Measurements from ENCODE around the gene GAS7. TPM values are rescaled to one million over a fixed set of nuclear protein-coding genes. Genes with fewer than 3 reads are reported as not detected.

GAS7 gene
- total and polyA plus RNA-seq, 3 donors from 2014 or later: 70.2 to 184 (median 152) TPM

DNA sequence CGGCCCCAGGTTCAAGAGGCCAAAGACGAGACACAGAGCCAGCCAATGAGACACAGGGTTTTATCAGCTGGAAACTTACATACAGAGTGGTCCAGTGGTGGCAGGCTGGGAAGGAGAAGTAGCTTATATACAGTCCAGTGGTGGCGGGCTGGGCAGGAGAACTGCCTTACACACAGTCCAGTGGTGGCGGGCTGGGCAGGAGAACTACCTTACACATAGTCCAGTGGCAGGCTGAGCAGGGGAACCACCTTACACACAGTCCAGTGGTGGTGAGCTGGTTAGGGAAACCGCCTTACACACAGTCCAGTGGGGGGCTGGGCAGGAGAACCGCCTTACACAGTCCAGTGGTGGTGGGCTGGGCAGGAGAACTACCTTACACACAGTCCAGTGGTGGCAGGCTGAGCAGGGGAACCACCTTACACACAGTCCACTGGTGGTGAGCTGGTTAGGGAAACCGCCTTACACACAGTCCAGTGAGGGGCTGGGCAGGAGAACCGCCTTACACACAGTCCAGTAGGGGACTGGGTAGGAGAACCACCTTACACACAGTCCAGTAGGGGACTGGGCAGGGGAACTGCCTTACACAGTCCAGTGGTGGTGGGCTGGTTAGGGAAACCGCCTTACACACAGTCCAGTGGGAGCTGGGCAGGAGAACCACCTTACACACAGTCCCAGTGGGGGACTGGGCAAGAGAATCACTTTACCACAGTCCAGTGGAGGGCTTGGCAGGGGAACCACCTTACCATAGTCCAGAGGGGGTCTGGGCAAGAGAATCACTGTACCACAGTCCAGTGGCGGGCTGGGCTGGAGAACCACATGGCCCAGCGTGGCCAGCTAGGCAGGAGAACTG lies 90.9 kb downstream of the GAS7 start:
- WGBS, 2 donors: 78 to 88% methylated on average over 11 of the region's 11 CpGs
- DNase-seq: no peak

DNA sequence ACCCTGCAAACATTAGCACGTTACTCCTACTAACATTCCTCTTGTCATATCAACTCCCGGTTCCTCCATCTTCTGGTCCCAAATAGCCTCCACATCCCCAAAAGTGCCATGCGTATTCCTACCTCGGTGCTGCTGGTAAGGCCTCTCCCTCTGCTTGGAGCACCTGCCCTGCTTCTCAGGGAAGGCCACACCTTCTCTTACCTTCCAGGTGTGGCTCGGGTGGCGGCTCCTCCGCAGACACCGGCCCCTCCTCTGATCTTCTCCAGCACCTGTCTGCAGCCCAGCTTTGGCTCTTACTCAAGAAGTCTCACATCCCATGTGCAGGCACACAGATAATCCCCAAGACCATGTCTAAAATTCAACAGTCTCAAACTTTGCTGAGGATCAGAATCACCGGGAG lies 92.3 kb downstream of the GAS7 start:
- intact Hi-C loops (cut with DNase I; ENCODE audit: low total_unique reads): no loop called here
- DNase-seq: no peak
- 89 to 91% methylated on average over 9 of the region's 9 CpGs for WGBS, 2 donors
- Histone ChIP-seq H3K4me3 (no peak overlapping the region), H3K27ac (no peak overlapping the region), H3K4me1 (no peaks in the 10 kb centered on the region), H3K27me3 (no peaks in the 10 kb centered on the region), H3K36me3 (ENCODE audit: low read depth, missing control alignments) (no peaks in the 10 kb centered on the region), H3K9me3 (no peaks in the 10 kb centered on the region)
- no peak for TF ChIP-seq POLR2A (IDR thresholded peaks at IDR 0.05)
- TF ChIP-seq, protein P1, sequence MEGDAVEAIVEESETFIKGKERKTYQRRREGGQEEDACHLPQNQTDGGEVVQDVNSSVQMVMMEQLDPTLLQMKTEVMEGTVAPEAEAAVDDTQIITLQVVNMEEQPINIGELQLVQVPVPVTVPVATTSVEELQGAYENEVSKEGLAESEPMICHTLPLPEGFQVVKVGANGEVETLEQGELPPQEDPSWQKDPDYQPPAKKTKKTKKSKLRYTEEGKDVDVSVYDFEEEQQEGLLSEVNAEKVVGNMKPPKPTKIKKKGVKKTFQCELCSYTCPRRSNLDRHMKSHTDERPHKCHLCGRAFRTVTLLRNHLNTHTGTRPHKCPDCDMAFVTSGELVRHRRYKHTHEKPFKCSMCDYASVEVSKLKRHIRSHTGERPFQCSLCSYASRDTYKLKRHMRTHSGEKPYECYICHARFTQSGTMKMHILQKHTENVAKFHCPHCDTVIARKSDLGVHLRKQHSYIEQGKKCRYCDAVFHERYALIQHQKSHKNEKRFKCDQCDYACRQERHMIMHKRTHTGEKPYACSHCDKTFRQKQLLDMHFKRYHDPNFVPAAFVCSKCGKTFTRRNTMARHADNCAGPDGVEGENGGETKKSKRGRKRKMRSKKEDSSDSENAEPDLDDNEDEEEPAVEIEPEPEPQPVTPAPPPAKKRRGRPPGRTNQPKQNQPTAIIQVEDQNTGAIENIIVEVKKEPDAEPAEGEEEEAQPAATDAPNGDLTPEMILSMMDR (IDR thresholded peaks at IDR 0.05): no peak

More for the DNA sequence above, 90.9 kb downstream of the GAS7 start:
- Histone ChIP-seq H3K27ac (no peak overlapping the region), H3K27me3 (no peaks in the 10 kb centered on the region), H3K9me3 (no peaks in the 10 kb centered on the region), H3K4me3 (no peak overlapping the region), H3K4me1 (no peaks in the 10 kb centered on the region), H3K36me3 (ENCODE audit: low read depth, missing control alignments) (no peaks in the 10 kb centered on the region)
- TF ChIP-seq, protein P1 (IDR thresholded peaks at IDR 0.05): no peak
- TF ChIP-seq POLR2A (IDR thresholded peaks at IDR 0.05): no peak
- intact Hi-C loops (cut with DNase I; ENCODE audit: low total_unique reads): no loop called here

DNA sequence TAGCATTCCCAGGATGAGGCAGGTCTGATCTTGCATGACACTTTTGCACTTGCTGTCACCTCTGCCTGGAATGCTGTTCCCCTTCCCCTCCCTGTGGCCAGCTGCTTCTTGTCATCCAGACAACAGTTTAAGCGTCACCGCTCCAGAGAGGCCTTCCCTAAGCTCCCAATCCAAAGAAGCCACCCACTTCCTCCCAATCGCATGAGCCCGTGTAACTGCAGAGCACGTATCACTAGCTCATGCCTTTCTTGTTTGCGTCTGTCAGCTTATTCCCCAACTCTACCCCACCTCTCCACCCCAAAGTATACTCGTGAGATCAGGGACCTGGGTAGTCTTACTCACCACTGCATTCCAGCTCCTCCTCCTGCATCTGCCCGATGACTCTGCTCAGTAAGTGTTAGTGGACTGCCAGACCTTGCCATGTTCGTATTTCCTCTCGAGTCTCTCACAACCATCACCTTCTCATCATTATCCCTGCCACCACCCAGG lies 92.8 kb downstream of the GAS7 start:
- Histone ChIP-seq H3K36me3 (ENCODE audit: low read depth, missing control alignments) (no peaks in the 10 kb centered on the region), H3K4me1 (no peaks in the 10 kb centered on the region), H3K9me3 (no peaks in the 10 kb centered on the region), H3K4me3 (no peak overlapping the region), H3K27ac (no peak overlapping the region), H3K27me3 (no peaks in the 10 kb centered on the region)
- no peak for DNase-seq
- intact Hi-C loops (cut with DNase I; ENCODE audit: low total_unique reads): no loop called here
- WGBS, 2 donors: 85 to 86% methylated on average over 10 of the region's 10 CpGs
- TF ChIP-seq, protein P1 (IDR thresholded peaks at IDR 0.05): no peak
- TF ChIP-seq POLR2A (IDR thresholded peaks at IDR 0.05): no peak

DNA sequence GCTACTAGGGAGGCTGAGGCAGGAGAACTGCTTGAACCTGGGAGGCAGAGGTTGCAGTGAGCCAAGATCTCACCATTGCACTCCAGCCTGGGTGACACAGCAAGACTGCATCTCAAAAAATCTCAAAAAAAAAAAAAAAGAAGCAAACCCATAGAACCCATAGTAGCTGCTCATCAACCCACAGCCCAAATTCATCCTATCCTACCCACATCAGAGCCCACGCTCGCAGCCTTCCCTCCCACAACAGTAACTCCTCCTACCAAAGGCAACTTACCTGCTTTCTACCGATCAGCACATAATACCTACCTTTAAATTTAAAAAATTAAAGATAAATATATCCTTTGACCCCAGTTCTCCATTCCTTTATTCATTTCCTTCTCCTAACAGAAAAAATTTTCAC lies 94.7 kb downstream of the GAS7 start:
- H3K9me3 ChIP-seq: no peaks in the 10 kb centered on the region

More for the DNA sequence above, 94.7 kb downstream of the GAS7 start:
- no peak for DNase-seq
- intact Hi-C loops (cut with DNase I; ENCODE audit: low total_unique reads): no loop called here
- no peaks in the 10 kb centered on the region for H3K36me3 ChIP-seq (ENCODE audit: low read depth, missing control alignments)
- no peaks in the 10 kb centered on the region for H3K4me1 ChIP-seq
- no peak overlapping the region for H3K4me3 ChIP-seq
- no peak overlapping the region for H3K27ac ChIP-seq
- TF ChIP-seq, protein P1 (IDR thresholded peaks at IDR 0.05): no peak
- TF ChIP-seq POLR2A (IDR thresholded peaks at IDR 0.05): no peak
- 93 to 94% methylated on average over 3 of the region's 3 CpGs for whole genome bisulfite sequencing, 2 donors
- H3K27me3 ChIP-seq: no peaks in the 10 kb centered on the region
